ENCODE data around the gene PKDCC.
"Not testable (repeated sequence)": the region's sequence is repeated elsewhere in the genome, so short reads cannot be mapped to it uniquely, and the experiment has no call there.

The PKDCC gene

DNA sequence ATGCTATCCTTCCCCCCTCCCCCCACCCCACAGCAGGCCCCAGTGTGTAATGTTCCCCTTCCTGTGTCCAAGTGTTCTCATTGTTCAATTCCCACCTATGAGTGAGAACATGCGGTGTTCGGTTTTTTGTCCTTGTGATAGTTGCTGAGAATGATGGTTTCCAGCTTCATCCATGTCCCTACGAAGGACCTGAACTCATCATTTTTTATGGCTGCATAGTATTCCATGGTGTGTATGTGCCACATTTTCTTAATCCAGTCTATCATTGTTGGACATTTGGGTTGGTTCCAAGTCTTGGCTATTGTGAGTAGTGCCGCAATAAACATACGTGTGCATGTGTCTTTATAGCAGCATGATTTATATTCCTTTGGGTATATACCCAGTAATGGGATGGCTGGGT is 17.9 kb downstream of the PKDCC start:
- DNase-seq = not testable (repeated sequence)

GRCh38 chr2:42067001-42067400 is 19.2 kb downstream of the PKDCC start:
- DNase-seq = not testable (repeated sequence)

- DNase-seq = no peak
Measured at GRCh38 chr2:42067521-42067920, 19.7 kb downstream of the PKDCC start.

- DNase-seq = no peak
Measured at GRCh38 chr2:42068571-42069178, 20.9 kb downstream of the PKDCC start.

- DNase-seq = no peak
Measured at GRCh38 chr2:42069568-42069967, 21.7 kb downstream of the PKDCC start.

GRCh38 chr2:42071791-42072190 is 24.0 kb downstream of the PKDCC start:
- no peak for DNase-seq

- DNase-seq = peak in 2 of 3 experiments; percentile 60 to 77
Measured at GRCh38 chr2:42072349-42073118, 24.7 kb downstream of the PKDCC start.

DNA sequence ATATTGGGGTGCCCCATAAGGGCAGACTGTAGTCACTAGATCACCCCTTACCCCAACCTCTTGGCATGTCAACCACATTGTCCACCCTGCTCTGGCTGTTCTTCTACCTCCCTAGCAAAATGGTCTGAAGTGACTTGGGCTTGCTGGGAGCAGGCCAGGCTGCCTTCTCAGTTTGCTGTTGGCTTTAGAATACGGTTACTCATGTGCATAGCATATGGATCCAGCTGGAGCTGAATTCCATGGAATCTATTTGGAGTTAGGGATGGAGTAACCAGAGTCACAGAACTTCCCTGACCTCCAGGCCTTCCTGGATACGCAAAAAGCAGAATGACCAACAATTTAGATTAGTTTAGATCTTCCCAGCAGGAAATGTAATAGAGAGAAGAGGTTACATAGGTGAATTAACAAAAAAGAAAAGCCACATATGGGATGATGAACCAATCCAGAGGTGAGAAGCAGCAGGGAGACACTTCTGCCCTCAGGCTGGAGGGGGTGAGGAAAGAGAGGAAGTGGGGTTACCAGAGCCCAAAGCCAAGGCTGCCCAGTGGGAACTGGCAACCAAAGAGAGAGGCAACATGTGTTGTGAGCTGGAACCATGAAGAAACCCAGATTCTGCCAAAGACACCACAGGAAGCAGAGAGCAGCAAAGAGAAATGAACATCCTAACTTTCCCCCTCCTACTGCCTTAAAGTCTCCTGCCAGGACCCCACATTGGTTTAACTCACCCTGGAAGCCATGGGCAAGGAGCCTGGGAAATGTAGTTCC is 26.1 kb downstream of the PKDCC start:
- no peak for DNase-seq

DNA sequence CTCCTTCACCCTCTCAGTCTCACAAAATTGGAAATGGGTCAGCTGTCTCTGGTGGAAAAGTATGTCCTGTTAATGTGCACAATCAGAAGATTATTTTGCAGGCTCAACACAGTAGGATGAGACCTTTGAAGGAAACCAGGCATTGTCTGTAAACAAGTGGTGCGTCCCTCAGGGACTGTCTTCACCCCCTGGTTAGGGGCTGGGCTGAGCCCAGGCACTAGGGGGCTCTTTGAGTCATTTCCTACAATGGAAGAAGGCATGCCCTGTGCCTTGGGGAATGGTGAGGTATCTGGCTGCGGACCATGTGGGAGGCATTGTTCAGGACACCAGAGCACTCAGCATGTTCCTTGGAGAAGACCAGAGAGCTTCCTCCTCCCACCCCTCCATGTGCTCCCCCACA is 26.8 kb downstream of the PKDCC start:
- DNase-seq = no peak

DNA sequence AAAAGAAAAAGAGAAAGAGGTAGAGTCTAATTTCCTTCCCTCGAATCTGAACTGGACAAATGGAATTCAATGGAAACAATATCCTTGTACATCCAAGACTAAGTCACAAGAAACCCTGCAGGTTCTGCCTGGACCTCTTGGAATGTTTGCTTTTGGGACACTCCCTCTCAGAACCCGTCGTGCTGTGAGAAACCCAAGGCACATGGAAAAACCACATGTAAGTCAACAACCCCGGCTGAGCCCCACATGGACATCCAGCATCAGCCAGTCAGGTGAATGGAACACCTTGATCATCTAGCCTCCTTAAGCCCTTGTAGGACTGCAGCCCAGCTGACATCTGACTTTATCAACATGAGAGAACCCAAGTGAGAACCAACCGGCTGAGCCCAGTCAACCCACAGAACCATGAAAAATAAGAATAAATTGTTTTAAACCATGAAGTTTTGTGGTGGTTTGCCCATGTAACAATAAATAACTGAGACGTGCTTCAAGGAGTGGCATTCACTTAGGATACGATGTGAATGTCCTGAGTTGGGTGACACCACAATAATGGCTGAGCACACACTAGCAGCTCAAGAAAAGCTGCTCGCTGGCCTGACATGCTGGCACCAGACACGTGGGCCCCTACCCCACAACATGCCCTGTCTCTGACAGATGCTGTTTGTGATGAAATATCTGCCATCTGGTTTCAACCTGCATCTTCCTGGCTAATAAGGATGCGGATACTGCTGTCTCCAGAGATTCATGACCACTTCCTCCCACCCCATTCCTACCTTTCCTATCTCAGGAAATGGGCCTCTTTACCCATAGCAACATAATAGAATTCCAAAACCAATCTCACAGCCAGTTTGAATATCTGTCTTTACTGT is 28.8 kb downstream of the PKDCC start:
- no peak for DNase-seq

- peak in 1 of 3 experiments; percentile 21 for DNase-seq
Measured at GRCh38 chr2:42077343-42077742, 29.5 kb downstream of the PKDCC start.

DNA sequence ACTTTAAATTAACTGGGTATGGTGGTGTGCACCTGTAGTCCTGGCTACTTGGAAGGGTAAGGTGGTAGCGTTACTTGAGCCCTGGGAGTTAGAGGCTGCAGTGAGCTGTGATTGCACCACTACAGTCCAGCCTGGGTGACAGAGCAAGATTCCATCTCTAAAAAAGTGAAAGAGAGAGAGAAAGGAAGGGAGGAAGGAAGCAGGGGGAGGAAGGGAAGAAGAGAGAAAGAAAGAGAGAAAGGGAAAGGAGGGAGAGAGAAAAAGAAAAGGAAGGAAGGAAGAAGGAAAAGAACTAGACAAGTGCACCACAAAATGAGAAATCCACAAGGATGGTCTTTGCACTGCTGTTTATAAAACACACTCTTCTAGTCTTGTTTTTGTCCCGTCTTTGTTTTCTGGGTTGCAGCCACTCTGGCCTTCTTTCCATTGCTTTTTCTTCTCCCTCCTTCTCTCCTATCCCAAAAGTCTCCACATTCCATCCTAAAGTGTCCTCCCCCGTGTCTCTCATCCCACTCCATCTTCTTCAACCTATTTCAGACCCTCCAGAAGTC is 32.0 kb downstream of the PKDCC start:
- DNase-seq = no peak

DNA sequence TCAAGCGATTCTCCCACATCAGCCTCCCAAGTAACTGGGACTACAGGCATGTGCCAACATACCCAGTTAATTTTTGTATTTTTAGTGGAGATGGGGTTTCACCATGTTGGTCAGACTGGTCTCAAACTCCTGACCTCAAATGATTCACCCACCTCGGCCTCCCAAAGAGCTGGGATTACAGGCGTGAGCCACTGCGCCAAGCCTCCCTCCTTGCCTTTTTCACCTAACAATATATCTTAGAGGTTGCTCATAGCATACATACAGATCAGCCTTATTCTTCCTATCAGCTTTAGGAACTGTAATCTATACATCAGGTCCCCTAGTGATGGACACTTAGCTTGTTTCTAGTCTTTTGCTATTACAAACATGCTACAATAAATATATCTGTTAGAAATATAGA is 33.3 kb downstream of the PKDCC start:
- DNase-seq = not testable (repeated sequence)

GRCh38 chr2:42082016-42082415 is 34.2 kb downstream of the PKDCC start:
- DNase-seq = no peak

DNA sequence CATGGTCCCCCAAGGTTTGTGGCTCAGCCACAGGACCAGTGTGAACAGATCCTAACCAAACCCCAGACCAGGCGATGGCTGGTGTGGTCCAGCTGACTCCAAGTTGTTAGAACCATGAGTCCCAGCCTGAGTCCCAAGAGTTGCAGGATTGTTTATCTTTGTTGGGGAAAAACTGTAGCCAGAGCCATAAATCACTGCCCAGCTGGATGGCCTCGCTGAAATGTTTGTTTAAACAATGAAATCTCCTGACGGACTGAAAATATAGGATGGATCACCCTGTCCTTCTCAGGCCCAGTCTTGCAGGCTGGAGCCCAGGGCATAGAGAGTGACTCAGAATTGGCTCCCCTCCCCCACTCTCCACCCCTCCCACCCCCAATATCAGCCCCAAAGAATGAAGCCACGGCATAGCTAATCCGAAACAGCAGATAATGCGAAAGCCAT is 36.4 kb downstream of the PKDCC start:
- peak in 2 of 3 experiments; percentile 47 to 81 for DNase-seq

DNA sequence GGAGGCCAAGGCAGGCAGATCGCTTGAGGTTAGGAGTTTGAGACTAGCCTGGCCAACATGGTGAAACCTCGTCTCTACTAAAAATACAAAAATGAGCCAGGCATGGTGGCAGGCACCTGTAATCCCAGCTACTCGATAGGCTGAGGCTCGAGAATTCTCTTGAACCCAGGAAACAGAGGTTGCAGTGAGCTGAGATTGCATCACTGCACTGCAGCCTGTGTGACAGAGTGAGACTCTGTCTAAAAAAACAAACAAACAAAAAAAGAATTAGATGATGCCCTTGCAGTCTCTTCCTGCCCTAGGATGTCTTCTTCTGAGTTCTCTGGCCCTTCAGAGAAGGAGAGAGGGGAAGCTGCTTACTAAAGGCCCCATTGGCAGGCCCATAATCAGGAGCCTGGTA is 37.2 kb downstream of the PKDCC start:
- not testable (repeated sequence) for DNase-seq

DNA sequence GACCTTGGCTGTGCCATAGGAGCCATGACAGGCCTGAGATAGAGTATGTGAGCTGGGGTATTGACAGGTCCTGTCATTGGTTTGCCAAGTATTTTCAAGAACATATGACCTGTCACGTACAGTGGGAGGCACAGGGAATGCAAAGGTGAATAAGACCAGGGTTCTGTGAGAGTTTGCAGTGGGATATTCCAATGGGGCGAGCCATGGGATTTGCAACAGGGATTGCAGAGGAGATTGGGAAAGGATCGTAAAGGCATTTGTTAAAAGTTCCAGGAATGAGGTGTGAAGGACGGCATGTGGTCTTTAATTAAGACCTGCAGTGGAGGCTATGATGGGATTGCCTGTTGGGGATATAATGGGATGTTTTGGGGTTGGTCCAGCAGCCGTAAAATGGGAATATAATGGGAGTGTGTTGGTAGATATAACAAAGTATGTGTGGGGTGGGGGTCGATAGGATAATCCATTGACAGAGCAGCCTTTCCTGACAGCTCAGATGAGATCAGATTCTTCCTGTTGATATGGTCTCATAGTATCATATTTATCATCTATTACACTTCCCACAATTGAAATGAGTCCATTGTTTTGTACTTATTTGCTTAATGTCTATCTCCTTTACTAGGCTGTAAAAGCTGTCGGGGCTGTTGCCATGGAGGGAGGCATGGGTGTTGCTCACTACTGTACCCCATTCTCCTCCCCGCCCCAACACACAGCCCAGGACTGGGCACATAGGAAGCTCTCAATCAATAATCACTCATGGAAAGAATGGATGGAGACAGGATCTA is 38.1 kb downstream of the PKDCC start:
- DNase-seq = peak in 1 of 3 experiments; percentile 41

DNA sequence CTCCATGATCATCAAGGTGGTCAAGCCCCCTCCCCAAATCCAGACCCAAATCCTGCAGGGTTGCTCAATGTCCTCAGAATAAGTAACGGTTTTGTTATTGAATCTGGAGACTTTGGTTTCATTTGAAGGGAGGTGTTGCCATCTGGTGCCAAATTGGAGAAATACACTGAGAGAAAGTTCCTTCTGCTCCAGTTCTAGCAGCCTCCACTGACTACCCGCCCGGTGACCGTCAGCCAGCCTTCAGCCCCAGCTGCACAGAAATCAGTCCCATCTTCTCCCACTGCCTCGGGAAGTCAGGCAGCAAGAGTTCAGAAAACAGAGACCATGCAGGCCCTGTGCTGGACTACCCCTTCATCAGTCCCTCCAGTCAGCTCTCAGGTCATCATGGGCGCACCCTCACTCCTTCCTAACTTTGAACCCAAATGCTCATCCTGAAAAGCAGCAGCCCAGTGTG is 38.7 kb downstream of the PKDCC start:
- peak; percentile 38 to 87 (median 58) for DNase-seq

DNA sequence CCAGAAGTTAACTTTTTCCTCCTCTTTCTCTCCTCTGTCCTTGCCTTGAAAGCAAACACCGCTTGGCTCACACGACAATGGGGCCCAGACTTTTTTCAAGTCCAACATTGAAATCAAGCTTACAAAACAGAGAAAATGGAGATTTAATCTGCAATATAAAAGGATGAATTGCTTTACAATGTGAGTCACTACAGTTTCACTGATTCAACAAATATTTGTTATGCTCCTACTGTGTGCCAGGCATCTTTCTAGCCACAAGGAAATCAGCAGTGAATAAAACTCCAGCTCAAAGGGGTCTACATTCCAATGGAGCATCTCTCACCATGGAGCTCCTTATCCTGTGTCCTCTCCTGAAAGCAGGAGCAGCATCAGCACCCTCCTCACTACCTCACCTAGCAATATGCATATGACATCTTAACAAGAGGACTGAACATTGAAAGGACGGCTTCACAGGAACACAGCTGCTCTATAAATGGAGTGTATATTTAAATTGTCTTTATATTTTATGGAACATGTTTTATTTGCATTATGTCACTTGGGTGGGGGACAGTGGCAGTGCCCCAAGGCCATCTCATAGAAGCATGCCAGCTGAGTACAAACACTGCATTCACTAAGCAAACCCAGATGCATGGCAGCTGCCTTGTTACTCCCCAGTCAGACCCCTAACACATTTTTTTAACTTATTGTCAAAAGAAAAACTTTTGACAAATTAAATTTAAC is 39.5 kb downstream of the PKDCC start:
- peak in 1 of 3 experiments; percentile 34 for DNase-seq

GRCh38 chr2:42087857-42088195 is 40.0 kb downstream of the PKDCC start:
- peak in 1 of 3 experiments; percentile 34 for DNase-seq
